Measurements from ENCODE around the gene ALG8.

DNA sequence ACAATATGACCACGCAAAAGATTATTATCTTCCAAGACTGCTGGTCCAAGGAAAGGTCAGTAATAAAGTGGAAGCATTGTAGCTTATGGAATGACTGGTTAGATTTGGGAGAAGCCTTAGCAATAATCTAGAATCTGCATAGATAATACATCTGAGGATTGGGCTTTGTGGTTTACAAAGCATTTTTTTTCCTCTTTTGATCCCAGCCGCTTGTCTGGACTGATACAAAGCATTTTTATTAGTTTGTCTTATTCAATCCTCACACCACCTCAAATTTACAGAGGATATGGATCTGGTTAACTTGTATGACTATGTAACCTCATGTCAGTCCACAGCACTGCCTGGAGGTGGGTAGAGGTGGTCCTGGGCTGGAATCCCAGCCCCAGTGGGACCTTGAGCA is 76.8 kb downstream of the ALG8 start:
- TF ChIP-seq POLR2AphosphoS5 (IDR thresholded peaks at IDR 0.05; ENCODE audit: low read depth, low read length) (no peak), POLR2A (IDR thresholded peaks at IDR 0.05; ENCODE audit: low read depth, low read length) (no peak), TAF1 (IDR thresholded peaks at IDR 0.05; ENCODE audit: low read depth, low read length) (no peak), SPI1 (IDR thresholded peaks at IDR 0.05; ENCODE audit: low read depth, low read length) (no peak)
